HG03521 (cell line): Measurements from ENCODE around the gene TMEM106C.

Source experiments
- ATAC-seq: cut with Tn5 transposase; IDR thresholded peaks from one replicate; pipeline ENCODE4 v1.9.1; 2021; ENCODE audit warnings: mild to moderate bottlenecking, moderate library complexity; ENCODE audit not compliant: unreplicated experiment

Gene TMEM106C

DNA sequence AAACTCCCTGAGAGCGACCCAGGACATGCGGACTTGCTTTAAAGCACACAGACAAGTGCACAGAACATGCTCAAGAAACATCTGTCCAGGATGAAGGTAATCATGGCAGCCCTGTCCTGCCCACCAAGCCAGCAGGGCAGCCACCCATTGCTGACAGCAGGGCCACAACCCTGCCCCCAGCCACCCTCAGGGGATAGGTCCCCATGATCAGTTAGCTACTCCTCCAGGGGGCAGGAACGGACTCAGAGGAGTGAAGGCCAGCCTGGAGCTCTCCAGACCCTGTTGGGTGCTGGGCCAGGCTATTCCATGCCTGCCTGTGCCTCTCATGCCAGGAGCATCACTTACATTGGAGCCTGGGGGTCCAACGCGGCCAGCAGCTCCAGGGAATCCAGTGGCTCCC lies 15.8 kb downstream of the TMEM106C start:
- no peak for ATAC-seq

DNA sequence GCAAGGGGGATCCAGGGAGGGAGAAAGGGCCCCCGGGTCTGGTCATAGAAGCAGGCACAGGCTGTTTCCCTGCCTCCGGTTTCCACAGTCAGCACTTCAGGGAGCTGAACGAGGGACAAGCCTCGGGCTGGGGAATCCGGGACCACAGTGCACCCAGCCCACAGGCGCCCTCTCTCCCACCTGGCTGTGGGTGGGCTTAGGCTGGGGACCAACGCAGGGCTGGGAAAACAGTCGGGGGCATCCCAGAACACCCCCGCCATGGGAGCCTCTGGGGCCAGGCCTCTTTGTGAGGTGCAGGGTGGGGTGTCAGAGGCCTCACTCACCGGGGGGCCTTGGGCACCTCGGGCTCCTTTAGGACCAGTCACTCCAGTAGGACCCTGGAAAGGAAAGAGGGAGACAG lies 16.3 kb downstream of the TMEM106C start:
- no peak for ATAC-seq

DNA sequence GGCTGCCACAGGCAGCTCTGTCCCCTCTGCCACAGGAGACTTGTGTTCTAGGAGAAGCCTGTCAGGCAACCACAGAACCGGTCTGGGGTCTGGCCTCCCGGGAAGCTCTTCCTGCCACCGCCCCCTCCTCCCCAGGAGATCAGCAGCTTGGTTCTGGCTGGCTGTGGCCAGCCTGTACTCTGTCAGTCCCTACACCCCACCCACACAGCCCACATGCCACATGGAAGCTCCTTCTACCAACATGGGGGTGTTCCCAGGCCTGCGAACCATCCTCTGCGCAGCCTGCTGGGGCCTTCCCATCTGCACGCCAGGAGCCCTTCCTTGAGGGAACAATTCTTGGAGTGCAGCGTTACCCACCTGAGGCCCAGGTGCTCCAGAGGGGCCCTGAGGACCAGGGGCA lies 16.8 kb downstream of the TMEM106C start:
- no peak for ATAC-seq

GRCh38 chr12:47980779-47981495 lies 17.5 kb downstream of the TMEM106C start:
- no peak for ATAC-seq

DNA sequence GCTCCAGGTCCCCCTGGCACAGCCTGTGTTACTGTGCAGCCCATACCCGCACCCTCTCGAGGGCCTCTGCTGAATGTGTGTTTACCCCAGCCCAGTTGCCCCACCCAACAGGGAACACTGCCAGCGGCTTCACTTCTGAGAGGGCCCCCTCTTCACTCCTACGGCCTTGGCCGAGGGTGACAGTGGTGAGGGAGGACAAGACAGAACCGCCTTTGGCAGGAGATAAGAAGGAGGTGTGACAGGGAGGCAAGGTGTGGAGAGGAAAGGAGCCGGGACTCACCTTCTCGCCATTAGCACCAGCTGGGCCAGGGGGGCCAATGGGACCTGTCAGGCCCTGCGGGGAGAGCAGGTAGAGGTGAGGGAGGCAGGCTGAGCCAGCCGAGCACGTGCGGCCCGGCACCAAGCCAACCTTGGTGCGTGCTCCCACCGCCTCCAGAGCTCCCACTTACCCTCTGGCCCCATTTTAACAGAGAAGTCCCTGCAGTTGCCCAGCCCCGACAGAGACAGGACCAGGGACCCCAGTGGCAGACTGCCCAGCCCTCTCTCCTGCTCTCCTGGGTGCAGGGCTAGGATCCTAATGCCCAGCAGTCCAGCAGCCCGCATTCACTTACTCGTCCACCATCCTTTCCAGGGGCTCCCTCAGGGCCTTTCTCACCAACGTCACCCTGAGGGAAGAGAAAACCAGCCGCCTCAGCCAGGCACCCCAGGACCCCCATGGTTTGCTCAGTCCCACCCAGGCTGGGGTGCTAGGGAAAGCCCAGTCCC lies 18.3 kb downstream of the TMEM106C start:
- ATAC-seq = no peak

DNA sequence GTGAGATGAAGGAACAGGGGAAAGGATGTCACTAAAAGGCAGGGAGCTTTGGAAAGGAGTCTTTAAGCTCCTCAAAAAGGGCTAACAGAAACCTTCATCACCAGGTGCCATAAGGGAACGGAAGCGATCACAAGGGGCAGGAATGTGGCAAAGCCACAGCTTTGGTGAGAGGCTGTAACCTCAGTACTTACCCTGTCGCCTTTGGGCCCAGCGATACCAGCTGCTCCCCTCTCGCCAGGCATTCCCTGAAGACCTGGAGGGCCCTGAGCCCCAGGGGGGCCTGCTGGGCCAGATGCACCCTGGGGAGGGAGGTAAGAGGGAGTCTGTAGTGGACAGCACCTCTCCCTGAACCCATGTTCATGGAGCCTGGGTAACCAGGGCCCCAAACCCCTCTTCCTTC lies 18.9 kb downstream of the TMEM106C start:
- no peak for ATAC-seq

GRCh38 chr12:47982770-47983169 lies 19.4 kb downstream of the TMEM106C start:
- ATAC-seq = no peak

DNA sequence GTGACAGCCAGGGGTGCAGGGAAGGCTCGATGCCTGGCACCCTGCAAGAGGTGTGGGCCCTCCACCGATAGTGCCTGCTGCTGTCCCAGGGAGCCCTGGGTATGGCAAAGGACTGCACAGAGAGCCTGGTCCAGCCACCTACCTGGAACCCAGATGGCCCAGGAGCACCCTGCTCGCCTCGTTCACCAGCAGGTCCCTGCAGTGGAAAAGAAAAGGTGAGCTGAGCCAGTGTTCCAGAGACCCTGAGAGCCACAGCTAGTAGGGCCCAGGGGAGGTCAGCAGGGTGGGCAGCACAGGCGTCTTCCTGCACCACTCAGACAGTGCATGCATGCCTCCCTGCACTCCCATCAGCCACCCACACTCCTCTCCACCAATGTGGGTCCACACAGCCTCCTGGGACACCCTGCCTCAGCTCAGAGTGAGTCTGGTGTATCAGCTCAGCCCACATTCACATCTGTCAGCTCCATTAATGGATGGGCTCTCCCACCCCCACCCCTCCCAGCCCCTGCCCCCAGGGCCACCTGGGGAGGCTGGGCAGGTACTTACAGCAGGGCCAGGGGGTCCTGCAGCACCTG lies 20.2 kb downstream of the TMEM106C start:
- no peak for ATAC-seq

GRCh38 chr12:47984331-47984801 lies 21.0 kb downstream of the TMEM106C start:
- no peak for ATAC-seq

- no peak for ATAC-seq
Observed at GRCh38 chr12:47985596-47986290, 22.3 kb downstream of the TMEM106C start.

GRCh38 chr12:47986291-47986660 lies 22.9 kb downstream of the TMEM106C start:
- no peak for ATAC-seq

DNA sequence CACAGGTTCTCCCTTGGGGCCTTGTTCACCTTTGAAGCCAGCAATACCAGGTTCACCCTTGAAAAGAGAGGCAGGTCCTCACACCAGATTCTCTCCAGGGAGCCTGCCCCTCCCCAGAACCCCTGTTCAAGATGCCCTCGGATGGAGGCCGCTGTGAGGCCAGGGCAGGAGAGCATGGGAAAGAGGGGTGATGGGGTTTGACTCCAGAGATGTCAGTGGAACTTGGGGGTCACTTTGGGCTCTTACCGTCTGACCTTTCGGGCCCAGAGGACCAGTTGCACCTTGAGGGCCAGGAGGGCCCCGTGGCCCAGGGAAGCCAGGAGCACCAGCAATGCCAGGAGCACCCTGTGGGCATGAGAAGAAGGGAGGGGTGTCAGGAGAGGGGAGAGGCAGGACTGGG lies 23.4 kb downstream of the TMEM106C start:
- ATAC-seq = no peak

DNA sequence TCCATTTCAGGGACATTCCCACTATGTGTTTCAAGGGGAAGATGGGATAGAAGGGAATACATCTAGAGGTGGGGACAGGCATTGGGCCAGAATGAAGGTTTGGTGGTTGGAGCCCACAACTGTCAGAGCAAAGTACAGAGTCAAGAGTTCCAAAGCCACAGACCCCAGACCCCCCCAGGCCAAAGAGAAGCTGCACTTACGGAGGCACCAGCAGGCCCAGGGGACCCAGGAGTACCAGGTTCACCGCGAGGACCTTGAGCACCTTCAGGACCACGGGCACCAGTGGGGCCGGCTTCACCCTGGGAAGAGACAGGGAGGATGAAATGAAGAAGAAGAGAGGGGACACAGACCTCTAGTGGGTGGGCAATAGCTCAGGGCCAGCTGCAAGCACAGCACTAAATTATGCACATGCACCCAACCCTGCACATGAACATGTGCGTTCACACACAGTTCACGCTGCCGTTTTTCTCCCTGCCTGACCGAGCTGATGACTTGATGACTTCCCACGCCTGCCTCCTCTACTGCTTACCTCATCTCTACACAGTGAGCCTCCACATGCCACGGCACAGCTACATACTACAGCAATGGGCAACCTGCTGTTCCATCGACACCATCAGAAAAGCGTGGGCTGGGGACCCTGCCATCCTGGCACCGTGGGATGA lies 24.1 kb downstream of the TMEM106C start:
- no peak for ATAC-seq

DNA sequence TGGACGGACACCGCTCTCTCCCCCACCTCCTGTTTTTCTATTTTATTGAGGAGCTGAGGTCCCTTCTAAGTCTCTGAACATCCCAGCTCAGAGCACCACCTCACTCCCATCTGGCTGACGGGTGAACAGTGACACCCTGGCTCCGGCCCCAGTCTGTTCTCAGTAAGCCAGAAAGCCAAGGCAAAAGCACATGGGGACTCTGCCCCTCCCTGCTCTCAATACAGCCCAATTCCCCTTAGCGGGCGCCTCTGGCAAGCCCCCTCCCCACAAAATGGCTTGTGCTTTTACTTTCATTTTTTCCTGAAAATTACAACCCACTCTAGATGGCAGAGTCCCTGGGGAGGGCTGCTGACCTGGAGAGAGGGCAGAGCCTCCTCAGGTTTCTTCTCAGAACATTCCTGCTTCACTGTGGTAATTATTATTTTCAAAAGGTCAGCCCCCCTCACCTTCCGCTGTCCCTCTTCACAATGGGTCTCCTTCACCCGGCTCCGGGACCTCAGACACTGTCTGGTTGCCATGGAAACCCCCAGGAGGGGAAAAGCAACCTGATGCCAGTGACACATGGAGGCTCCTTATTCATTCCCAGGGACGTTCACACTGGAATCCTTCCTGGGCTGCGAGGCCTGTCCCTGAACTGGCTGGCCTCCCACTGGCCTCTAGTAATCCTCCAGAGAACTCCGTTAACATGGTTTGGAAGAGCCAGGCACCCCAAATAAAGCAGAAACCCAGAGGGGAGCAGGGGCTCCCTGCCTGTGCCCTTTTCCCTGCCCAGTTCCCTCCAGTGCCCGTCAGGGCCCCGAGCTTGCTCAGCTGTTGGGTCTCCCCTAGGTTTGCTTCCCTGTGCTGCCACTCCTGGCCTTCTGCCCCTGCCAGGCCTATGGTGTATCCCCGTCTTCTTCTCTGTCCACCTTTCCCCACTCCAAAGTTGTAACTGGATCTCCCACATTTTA lies 25.0 kb downstream of the TMEM106C start:
- no peak for ATAC-seq

DNA sequence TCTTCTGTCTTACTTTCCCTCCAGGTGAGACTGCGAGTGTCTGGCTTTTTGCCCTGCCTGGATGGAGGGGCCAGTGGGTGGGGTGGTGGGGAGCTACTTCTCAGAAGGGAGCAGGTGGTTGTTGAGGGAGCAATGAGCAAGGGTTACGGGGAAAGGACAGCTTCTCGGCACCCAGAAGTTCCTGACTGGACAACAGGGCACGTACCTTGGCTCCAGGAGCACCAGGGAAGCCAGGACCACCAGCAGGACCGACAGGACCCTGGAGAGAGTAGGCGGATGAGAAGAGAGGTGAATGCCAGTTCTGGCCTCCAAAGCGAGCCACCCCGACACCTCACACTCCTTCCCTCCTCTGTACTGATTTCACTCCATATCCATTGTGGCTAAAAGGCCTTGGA lies 25.6 kb downstream of the TMEM106C start:
- ATAC-seq = no peak

GRCh38 chr12:47989666-47990065 lies 26.3 kb downstream of the TMEM106C start:
- ATAC-seq = no peak

DNA sequence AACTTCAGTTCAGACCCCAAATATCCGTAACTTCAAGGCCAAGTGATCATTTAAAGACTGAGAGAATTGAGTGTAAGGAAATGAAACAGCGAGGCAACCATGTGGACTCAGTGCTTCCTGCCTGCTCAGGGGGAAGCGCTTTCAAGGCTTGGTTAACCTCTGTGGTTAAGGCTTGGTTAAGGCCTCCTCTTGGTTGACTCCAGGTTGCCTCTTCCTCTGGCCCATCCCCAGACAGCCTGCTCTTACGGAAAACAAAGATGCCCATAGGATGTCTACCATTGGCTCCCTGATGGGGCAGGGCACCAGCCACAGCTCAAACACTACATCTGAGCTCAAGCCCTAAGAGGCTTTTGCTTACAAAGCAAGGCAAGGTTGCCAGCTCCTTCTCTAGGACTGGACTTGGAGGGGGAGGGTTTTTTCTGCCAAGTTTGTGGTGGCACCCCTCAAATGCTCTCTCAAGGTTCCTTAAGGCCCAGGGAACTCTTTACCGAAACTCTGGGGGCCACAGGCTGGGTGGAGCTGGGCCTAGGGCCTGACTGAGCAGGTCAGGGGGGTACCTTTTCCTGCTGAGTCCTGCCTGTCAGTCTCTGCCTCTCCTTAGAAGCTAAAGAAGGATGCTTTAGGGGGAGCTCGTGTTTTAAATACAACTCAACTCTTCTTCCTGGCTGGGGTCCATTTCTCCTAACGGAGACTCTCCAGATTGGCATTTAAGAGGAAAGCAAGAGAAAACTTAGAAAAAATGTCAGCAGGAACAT lies 27.1 kb downstream of the TMEM106C start:
- ATAC-seq = peak; percentile 76

DNA sequence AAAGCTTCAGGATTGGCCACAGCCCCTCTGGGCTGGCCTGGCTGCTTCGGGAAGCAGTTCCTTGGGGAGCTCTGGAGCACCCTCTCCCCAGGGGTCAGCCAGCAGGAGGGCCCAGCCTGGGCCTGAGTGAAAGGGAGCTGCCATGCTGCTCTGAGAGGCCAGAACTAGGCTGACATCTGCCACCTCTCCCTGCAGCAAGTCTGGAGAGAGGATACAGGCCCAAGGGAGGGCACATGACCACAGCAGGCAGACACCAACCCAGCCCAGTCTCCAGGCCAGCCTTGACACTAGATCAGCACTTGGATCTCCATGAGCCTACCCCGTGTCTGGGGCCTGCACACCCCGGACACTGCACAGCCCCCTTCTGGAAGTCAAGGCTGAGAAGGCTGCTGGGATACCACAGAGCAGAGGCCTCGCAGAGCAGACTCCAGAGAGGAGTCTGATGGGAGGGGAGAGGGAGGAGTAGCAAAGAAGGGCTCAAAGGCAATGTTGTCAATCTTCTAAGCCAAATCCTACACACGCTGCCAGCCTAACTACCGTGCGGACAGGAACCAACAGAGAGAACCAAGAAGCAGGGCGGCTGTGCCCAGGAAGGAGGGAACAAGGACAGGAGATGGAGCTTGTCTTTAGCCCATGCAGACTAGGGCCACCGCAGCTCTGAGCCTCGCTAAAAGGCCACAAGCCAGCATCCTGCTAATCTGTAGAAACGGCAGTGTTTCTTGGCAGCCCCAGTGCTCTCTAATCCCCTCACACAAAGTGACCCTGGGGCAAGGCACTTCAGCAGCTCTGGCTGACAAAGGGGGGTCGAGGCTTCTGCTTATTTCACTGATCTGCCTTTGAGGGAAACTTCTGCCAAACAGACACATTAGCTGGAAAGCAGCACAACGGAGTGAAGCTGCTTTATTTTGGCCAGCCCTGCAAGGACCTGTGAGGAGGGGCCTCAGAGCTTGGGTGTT lies 28.0 kb downstream of the TMEM106C start:
- no peak for ATAC-seq
